Brain microvascular endothelial cell (primary cell): Measurements from ENCODE around the gene ASIC1.

Experiments used
- DNase-seq: peaks from one replicate; pipeline ENCODE4 v3.0.0-alpha.2; 2020
- H3K27ac ChIP-seq: fragments of 250-450 bp; sonication (Bioruptor Pico); 2 replicates; pipeline ENCODE4 v1.5.1; 2020; ENCODE audit warnings: mild to moderate bottlenecking, moderate library complexity
- H3K27me3 ChIP-seq: fragments of 250-450 bp; sonication (Bioruptor Pico); replicated peaks from 2 replicates; pipeline ENCODE4 v1.5.1; 2020; ENCODE audit warnings: mild to moderate bottlenecking
- H3K36me3 ChIP-seq: fragments of 250-450 bp; sonication (Bioruptor Pico); replicated peaks from 2 replicates; pipeline ENCODE4 v1.5.1; 2020; ENCODE audit warnings: mild to moderate bottlenecking
- H3K4me3 ChIP-seq: 2 replicates; pipeline ENCODE4 v1.5.1; 2011; ENCODE audit warnings: low read depth, mild to moderate bottlenecking, control low read depth, low read length, moderate library complexity
- in situ Hi-C: cut with HindIII; loops from 2 replicates; pipeline ENCODE4 v1.10.0; 2017; ENCODE audit warnings: low sequenced_read_pairs, low pct_ligation_motif_present
- TF ChIP-seq, protein P1 (sequence below): IDR thresholded peaks from 2 replicates; pipeline ENCODE4 v1.5.1; 2011; ENCODE audit warnings: low read depth, mild to moderate bottlenecking, moderate library complexity, low read length, control low read depth, inconsistent platforms; ENCODE audit errors: missing control alignments

Gene ASIC1

DNA sequence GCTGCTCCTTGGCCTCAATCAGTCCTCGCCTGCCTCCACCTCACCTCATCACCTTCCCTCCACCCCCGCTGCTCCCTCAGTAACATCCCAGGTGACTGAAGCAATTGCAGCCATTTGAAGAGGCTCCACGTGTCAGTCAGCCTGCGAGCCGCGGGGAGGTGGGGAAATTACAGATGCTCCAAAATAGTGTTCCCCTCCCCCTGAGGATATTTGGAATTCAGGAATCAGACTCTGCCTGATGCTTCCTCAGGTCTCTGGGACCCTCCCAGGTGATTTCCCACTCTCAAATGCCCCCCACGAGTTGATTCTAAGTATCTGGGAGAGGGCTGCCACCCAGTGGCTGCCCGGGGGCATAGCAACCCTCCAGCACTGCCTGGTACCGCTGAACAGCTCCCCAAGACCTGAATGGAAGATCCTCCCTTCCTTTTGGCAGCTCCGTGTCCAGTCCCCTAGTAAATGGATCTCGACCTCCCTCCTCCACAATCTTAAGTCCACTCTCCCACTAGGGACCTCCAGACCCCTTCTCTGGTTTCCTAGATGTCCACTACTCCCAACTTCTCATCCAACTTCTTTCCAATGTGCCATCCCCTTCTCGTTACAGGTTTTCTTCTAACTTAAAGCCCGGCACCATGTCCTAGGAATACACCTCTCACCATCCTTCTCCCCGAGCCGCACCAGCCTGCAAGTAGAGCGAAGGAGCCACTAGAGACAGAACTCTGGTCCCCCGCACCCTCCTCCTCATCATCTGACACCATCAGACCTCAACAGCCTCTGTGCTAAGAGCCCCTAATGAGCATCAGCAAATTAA lies 1.4 kb upstream of the ASIC1 start:
- Histone ChIP-seq H3K27ac (no peak overlapping the region), H3K4me3 (no peak overlapping the region), H3K27me3 (peaks cover 16% of the 10 kb centered on the region), H3K36me3 (no peaks in the 10 kb centered on the region)
- in situ Hi-C loops = no loop called here
- no peak for DNase-seq
- TF ChIP-seq, protein P1, sequence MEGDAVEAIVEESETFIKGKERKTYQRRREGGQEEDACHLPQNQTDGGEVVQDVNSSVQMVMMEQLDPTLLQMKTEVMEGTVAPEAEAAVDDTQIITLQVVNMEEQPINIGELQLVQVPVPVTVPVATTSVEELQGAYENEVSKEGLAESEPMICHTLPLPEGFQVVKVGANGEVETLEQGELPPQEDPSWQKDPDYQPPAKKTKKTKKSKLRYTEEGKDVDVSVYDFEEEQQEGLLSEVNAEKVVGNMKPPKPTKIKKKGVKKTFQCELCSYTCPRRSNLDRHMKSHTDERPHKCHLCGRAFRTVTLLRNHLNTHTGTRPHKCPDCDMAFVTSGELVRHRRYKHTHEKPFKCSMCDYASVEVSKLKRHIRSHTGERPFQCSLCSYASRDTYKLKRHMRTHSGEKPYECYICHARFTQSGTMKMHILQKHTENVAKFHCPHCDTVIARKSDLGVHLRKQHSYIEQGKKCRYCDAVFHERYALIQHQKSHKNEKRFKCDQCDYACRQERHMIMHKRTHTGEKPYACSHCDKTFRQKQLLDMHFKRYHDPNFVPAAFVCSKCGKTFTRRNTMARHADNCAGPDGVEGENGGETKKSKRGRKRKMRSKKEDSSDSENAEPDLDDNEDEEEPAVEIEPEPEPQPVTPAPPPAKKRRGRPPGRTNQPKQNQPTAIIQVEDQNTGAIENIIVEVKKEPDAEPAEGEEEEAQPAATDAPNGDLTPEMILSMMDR = peak; percentile 99

DNA sequence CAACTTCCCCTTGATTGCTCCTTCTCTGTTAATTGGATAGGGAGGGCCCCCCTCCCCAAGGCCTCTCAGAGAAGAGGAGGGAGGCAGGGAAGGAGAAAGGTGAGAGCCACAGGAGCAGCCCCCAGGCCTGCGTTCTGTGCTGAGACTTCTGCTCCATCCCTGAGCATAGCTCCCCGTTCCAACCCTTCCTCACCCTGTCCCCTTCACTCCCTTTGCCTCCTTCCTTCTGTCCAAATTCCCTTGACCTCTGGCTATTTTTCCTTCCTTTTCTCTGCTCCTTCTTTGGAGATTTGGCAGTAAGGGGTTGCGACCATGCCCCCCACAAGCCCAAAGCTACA lies 788 bp upstream of the ASIC1 start:
- DNase-seq = no peak
- Histone ChIP-seq H3K27me3 (peaks cover 12% of the 10 kb centered on the region), H3K4me3 (no peak overlapping the region), H3K36me3 (no peaks in the 10 kb centered on the region), H3K27ac (no peak overlapping the region)
- TF ChIP-seq, protein P1 = no peak
- in situ Hi-C loops = no loop called here

DNA sequence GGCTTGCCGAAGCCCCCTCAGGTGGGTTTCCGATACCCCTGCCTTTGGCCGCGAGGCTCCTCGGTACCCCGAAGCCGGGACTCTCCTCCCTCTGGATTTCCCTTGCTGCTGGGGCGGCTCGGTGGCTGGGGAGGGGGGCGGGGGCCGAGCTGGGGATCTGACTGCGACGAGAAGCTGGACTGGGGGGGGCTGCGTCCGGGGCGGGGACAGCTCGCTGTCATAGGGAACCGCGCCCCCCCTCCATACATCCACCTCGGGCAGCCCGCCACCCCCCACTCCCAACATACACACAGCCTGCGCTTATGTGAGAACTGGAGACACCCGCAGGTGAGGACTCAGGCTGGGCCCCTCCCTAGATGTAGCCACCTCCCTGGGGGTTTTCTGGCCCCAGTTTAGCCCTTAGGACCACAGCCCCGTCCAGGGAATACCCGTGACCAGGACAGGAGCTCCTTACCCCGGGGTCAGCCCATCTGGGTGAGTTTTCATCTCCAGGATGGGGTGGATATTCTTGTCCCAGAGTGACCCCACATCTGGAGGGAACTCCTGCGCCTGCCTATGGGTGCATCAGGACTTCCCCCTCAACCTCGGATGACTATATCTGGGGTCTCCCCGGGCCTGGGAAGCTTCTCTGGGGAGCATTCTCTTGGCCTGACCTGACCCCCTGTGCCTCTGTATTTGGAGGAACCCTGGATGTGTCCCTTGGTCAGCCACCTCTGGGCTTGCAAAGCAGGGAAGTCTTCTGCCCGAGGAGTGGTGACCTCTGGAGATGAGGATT lies 687 bp downstream of the ASIC1 start:
- no peak overlapping the region for H3K27ac ChIP-seq
- TF ChIP-seq, protein P1 = no peak
- H3K4me3 ChIP-seq = peak overlapping the region; percentile 59
- H3K27me3 ChIP-seq = no peaks in the 10 kb centered on the region
- in situ Hi-C loops = no loop called here
- no peak for DNase-seq
- H3K36me3 ChIP-seq = no peaks in the 10 kb centered on the region

DNA sequence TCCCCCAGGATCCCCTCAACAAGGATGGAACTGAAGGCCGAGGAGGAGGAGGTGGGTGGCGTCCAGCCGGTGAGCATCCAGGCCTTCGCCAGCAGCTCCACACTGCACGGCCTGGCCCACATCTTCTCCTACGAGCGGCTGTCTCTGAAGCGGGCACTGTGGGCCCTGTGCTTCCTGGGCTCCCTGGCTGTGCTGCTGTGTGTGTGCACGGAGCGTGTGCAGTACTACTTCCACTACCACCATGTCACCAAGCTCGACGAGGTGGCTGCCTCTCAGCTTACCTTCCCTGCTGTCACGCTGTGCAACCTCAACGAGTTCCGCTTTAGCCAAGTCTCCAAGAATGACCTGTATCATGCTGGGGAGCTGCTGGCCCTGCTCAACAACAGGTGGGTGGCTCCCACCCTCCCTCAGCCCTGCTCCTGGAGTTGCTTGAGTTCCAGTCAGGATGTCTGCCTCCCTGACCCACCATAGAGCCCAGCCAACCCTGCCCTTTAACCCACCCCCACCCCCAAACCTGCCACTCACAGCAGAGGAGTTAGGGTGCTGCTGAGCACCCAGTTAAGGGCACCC lies 1.4 kb downstream of the ASIC1 start:
- in situ Hi-C loops = no loop called here
- no peaks in the 10 kb centered on the region for H3K36me3 ChIP-seq
- H3K4me3 ChIP-seq = no peak overlapping the region
- H3K27ac ChIP-seq = no peak overlapping the region
- no peaks in the 10 kb centered on the region for H3K27me3 ChIP-seq
- TF ChIP-seq, protein P1 = no peak
- DNase-seq = no peak

DNA sequence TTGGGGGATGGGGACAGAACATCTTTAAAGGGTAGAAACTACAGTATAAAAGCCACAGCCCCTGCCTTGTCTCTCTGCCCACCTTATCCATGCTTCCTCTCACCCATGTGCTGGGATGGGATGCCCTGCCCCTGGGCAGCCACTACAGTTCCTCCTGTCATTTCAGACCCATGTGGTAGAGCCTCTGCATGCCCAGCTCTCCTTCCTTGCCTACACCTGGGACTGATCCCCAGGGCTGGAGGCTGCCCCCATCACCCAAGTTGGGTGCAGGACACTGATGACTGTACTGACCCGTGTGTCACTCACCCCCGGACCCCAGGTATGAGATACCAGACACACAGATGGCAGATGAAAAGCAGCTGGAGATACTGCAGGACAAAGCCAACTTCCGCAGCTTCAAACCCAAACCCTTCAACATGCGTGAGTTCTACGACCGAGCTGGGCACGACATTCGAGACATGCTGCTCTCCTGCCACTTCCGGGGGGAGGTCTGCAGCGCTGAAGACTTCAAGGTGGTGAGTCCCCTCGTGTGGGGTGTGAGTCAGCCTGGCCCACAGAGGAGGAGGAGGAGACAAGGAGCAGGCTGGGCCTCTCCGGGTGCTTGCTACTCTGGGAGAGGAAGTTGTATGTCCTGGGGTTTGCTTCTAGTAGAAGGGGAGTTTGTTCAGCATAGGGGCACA lies 2.2 kb downstream of the ASIC1 start:
- Histone ChIP-seq H3K4me3 (no peak overlapping the region), H3K27me3 (no peaks in the 10 kb centered on the region), H3K27ac (no peak overlapping the region), H3K36me3 (no peaks in the 10 kb centered on the region)
- no peak for DNase-seq
- TF ChIP-seq, protein P1 = no peak
- in situ Hi-C loops = no loop called here
